DMS79 (cell line): ENCODE data around the gene ATOH8.

Source experiments
- DNase-seq: peaks from one replicate; lab custom pipeline; 2025; lab: John Stamatoyannopoulos, UW

The ATOH8 gene

GRCh38 chr2:85736456-85737355, 17.1 kb upstream of the ATOH8 start:
- DNase-seq: no peak

- no peak for DNase-seq
These were observed 16.3 kb upstream of the ATOH8 start for GRCh38 chr2:85737481-85737880.

GRCh38 chr2:85737961-85738360, 15.8 kb upstream of the ATOH8 start:
- no peak for DNase-seq

GRCh38 chr2:85740193-85740592, 13.6 kb upstream of the ATOH8 start:
- DNase-seq: no peak

- DNase-seq: no peak
These were observed 12.5 kb upstream of the ATOH8 start for GRCh38 chr2:85741211-85741832.

- peak; percentile 75 for DNase-seq
These were observed 11.8 kb upstream of the ATOH8 start for GRCh38 chr2:85741833-85742455.

- no peak for DNase-seq
These were observed 10.3 kb upstream of the ATOH8 start for GRCh38 chr2:85743304-85743978.

- DNase-seq: no peak
These were observed 9.7 kb upstream of the ATOH8 start for GRCh38 chr2:85744055-85744454.

- DNase-seq: no peak
These were observed 8.8 kb upstream of the ATOH8 start for GRCh38 chr2:85744741-85745601.

GRCh38 chr2:85745619-85746018, 8.2 kb upstream of the ATOH8 start:
- DNase-seq: no peak

- DNase-seq: no peak
These were observed 7.3 kb upstream of the ATOH8 start for GRCh38 chr2:85746321-85747004.

GRCh38 chr2:85747441-85747840, 6.3 kb upstream of the ATOH8 start:
- no peak for DNase-seq

GRCh38 chr2:85748039-85748734, 5.6 kb upstream of the ATOH8 start:
- DNase-seq: no peak

- no peak for DNase-seq
These were observed 4.6 kb upstream of the ATOH8 start for GRCh38 chr2:85748985-85749875.

GRCh38 chr2:85750587-85751575, 2.9 kb upstream of the ATOH8 start:
- DNase-seq: peak; percentile 65

GRCh38 chr2:85751627-85752026, 2.2 kb upstream of the ATOH8 start:
- no peak for DNase-seq

- DNase-seq: no peak
These were observed 711 bp upstream of the ATOH8 start for GRCh38 chr2:85753035-85753524.
